ENCODE measurements around the gene BORCS5. TPM values are rescaled to one million over a fixed set of nuclear protein-coding genes. Genes with fewer than 3 reads are reported as not detected.
"Not testable (repeated sequence)": the region's sequence is repeated elsewhere in the genome, so short reads cannot be mapped to it uniquely, and the experiment has no call there.

The BORCS5 gene
- polyA plus RNA-seq = 1 to 10 TPM; 2.2 to 7.5 (median 5.5) TPM
- long read RNA-seq, donor 1, full-length matches to known transcripts = 4 of 4 reads
- long read RNA-seq, donor 1, partial matches to known transcripts = 0 of 4 reads
- long read RNA-seq, donor 1, other reads (novel, unspliced or antisense) = 0 of 4 reads
- long read RNA-seq, donor 2, full-length matches to known transcripts = 2 of 2 reads
- long read RNA-seq, donor 2, partial matches to known transcripts = 0 of 2 reads
- long read RNA-seq, donor 2, other reads (novel, unspliced or antisense) = 0 of 2 reads
- long read RNA-seq, donor 3, full-length matches to known transcripts = 2 of 2 reads
- long read RNA-seq, donor 3, partial matches to known transcripts = 0 of 2 reads
- long read RNA-seq, donor 3, other reads (novel, unspliced or antisense) = 0 of 2 reads
- long read RNA-seq, donor 4 = 0 reads
- long read RNA-seq, donor 5, full-length matches to known transcripts = 1 of 1 reads
- long read RNA-seq, donor 5, partial matches to known transcripts = 0 of 1 reads
- long read RNA-seq, donor 5, other reads (novel, unspliced or antisense) = 0 of 1 reads
- long read RNA-seq, donor 6 = 0 reads
- long read RNA-seq, donor 7 = 0 reads
- long read RNA-seq, donor 8 = 0 reads
- long read RNA-seq, donor 9, full-length matches to known transcripts = 2 of 2 reads
- long read RNA-seq, donor 9, partial matches to known transcripts = 0 of 2 reads
- long read RNA-seq, donor 9, other reads (novel, unspliced or antisense) = 0 of 2 reads
- long read RNA-seq, donor 10, full-length matches to known transcripts = 4 of 4 reads
- long read RNA-seq, donor 10, partial matches to known transcripts = 0 of 4 reads
- long read RNA-seq, donor 10, other reads (novel, unspliced or antisense) = 0 of 4 reads

GRCh38 chr12:12356896-12357718, at the start of gene BORCS5:
Gene BORCS5 (plus strand): TSS chr12:12357078. CDS start chr12:12357452, 374 bp downstream.
- peak within 1 kb of the TSS; percentile 92 to 99 (median 98) for H3K27ac ChIP-seq (ENCODE audit: low read depth in 1 of 3, low read length in 2 of 3)
- peaks cover 0 to 31% (median 4%) of the 10 kb centered on the region in 3 donors for H3K4me1 ChIP-seq (ENCODE audit: control insufficient read depth in 3 of 3, insufficient read depth in 2 of 3, low read depth in 1 of 3, low read length in 2 of 3)
- DNase-seq (peak; percentile 98), FAIRE-seq (no peak)
- H3K9me3 ChIP-seq (ENCODE audit: control insufficient read depth in 2 of 2, insufficient read depth in 1 of 2, low read depth in 1 of 2, low read length in 1 of 2) = no peaks in the 10 kb centered on the region
- 0% methylated on average over 40 to 72 of the region's 72 CpGs for WGBS, 3 donors
- H3K27me3 ChIP-seq (ENCODE audit: control insufficient read depth in 3 of 3, insufficient read depth in 3 of 3, low read length in 3 of 3) = no peaks in the 10 kb centered on the region
- H3K4me3 ChIP-seq (ENCODE audit: low read depth in 1 of 3, low read length in 3 of 3) = peak within 1 kb of the TSS; percentile 74 to 84 (median 80)
- H3K36me3 ChIP-seq (ENCODE audit: control insufficient read depth in 3 of 3, insufficient read depth in 2 of 3, low read depth in 1 of 3, low read length in 3 of 3) = no peaks in the 10 kb centered on the region

GRCh38 chr12:12310695-12311094, 46.2 kb upstream of the BORCS5 start:
- not testable (repeated sequence) for H3K9me3 ChIP-seq (ENCODE audit: control insufficient read depth in 2 of 2, insufficient read depth in 1 of 2, low read depth in 1 of 2, low read length in 1 of 2); H3K36me3 ChIP-seq (ENCODE audit: control insufficient read depth in 3 of 3, insufficient read depth in 2 of 3, low read depth in 1 of 3, low read length in 3 of 3); FAIRE-seq; H3K4me3 ChIP-seq (ENCODE audit: low read depth in 1 of 3, low read length in 3 of 3); H3K27me3 ChIP-seq (ENCODE audit: control insufficient read depth in 3 of 3, insufficient read depth in 3 of 3, low read length in 3 of 3); DNase-seq; H3K27ac ChIP-seq (ENCODE audit: low read depth in 1 of 3, low read length in 2 of 3)
- WGBS, 3 donors = 77 to 85% (median 80%) methylated on average over 10 of the region's 10 CpGs
- H3K4me1 ChIP-seq (ENCODE audit: control insufficient read depth in 3 of 3, insufficient read depth in 2 of 3, low read depth in 1 of 3, low read length in 2 of 3) = peaks cover 0 to 31% (median 4%) of the 10 kb centered on the region in 3 donors

- no peak for FAIRE-seq
- H3K27ac ChIP-seq (ENCODE audit: low read depth in 1 of 3, low read length in 2 of 3) = peak overlapping the region in 2 of 3 donors; percentile 39 to 69
These were observed 41.0 kb upstream of the BORCS5 start for GRCh38 chr12:12315838-12316237.

GRCh38 chr12:12319451-12320183, 37.3 kb upstream of the BORCS5 start:
- FAIRE-seq = no peak
- Histone ChIP-seq H3K4me1 (ENCODE audit: control insufficient read depth in 3 of 3, insufficient read depth in 2 of 3, low read depth in 1 of 3, low read length in 2 of 3) (peaks cover 0 to 31% (median 4%) of the 10 kb centered on the region in 3 donors), H3K36me3 (ENCODE audit: control insufficient read depth in 3 of 3, insufficient read depth in 2 of 3, low read depth in 1 of 3, low read length in 3 of 3) (no peaks in the 10 kb centered on the region), H3K27ac (ENCODE audit: low read depth in 1 of 3, low read length in 2 of 3) (peak overlapping the region in 2 of 3 donors; percentile 2 to 32), H3K27me3 (ENCODE audit: control insufficient read depth in 3 of 3, insufficient read depth in 3 of 3, low read length in 3 of 3) (no peaks in the 10 kb centered on the region), H3K9me3 (ENCODE audit: control insufficient read depth in 2 of 2, insufficient read depth in 1 of 2, low read depth in 1 of 2, low read length in 1 of 2) (no peaks in the 10 kb centered on the region), H3K4me3 (ENCODE audit: low read depth in 1 of 3, low read length in 3 of 3) (no peak overlapping the region)
- DNase-seq = peak in 1 of 2 donors; percentile 32
- WGBS, 3 donors = 15 to 49% (median 39%) methylated on average over 9 of the region's 9 CpGs

More at GRCh38 chr12:12315838-12316237, 41.0 kb upstream of the BORCS5 start:
- Histone ChIP-seq H3K4me1 (ENCODE audit: control insufficient read depth in 3 of 3, insufficient read depth in 2 of 3, low read depth in 1 of 3, low read length in 2 of 3) (peaks cover 0 to 40% (median 4%) of the 10 kb centered on the region in 3 donors), H3K4me3 (ENCODE audit: low read depth in 1 of 3, low read length in 3 of 3) (no peak overlapping the region), H3K36me3 (ENCODE audit: control insufficient read depth in 3 of 3, insufficient read depth in 2 of 3, low read depth in 1 of 3, low read length in 3 of 3) (no peaks in the 10 kb centered on the region), H3K27me3 (ENCODE audit: control insufficient read depth in 3 of 3, insufficient read depth in 3 of 3, low read length in 3 of 3) (no peaks in the 10 kb centered on the region), H3K9me3 (ENCODE audit: control insufficient read depth in 2 of 2, insufficient read depth in 1 of 2, low read depth in 1 of 2, low read length in 1 of 2) (no peaks in the 10 kb centered on the region)
- DNase-seq = peak; percentile 34 to 62

GRCh38 chr12:12323118-12323517, 33.8 kb upstream of the BORCS5 start:
- Histone ChIP-seq H3K4me1 (ENCODE audit: control insufficient read depth in 3 of 3, insufficient read depth in 2 of 3, low read depth in 1 of 3, low read length in 2 of 3) (peaks cover 0 to 18% (median 4%) of the 10 kb centered on the region in 3 donors), H3K9me3 (ENCODE audit: control insufficient read depth in 2 of 2, insufficient read depth in 1 of 2, low read depth in 1 of 2, low read length in 1 of 2) (no peaks in the 10 kb centered on the region), H3K4me3 (ENCODE audit: low read depth in 1 of 3, low read length in 3 of 3) (no peak overlapping the region), H3K36me3 (ENCODE audit: control insufficient read depth in 3 of 3, insufficient read depth in 2 of 3, low read depth in 1 of 3, low read length in 3 of 3) (no peaks in the 10 kb centered on the region), H3K27ac (ENCODE audit: low read depth in 1 of 3, low read length in 2 of 3) (no peak overlapping the region), H3K27me3 (ENCODE audit: control insufficient read depth in 3 of 3, insufficient read depth in 3 of 3, low read length in 3 of 3) (no peaks in the 10 kb centered on the region)
- WGBS, 3 donors = 81 to 88% (median 84%) methylated on average over 3 of the region's 4 CpGs
- FAIRE-seq (no peak), DNase-seq (no peak)

- no peaks in the 10 kb centered on the region for H3K27me3 ChIP-seq (ENCODE audit: control insufficient read depth in 3 of 3, insufficient read depth in 3 of 3, low read length in 3 of 3)
- DNase-seq (no peak), FAIRE-seq (no peak)
- no peaks in the 10 kb centered on the region for H3K36me3 ChIP-seq (ENCODE audit: control insufficient read depth in 3 of 3, insufficient read depth in 2 of 3, low read depth in 1 of 3, low read length in 3 of 3)
- no peak overlapping the region for H3K27ac ChIP-seq (ENCODE audit: low read depth in 1 of 3, low read length in 2 of 3)
- WGBS, 3 donors = 80 to 88% (median 87%) methylated on average over 9 of the region's 9 CpGs
- no peaks in the 10 kb centered on the region for H3K9me3 ChIP-seq (ENCODE audit: control insufficient read depth in 2 of 2, insufficient read depth in 1 of 2, low read depth in 1 of 2, low read length in 1 of 2)
- H3K4me1 ChIP-seq (ENCODE audit: control insufficient read depth in 3 of 3, insufficient read depth in 2 of 3, low read depth in 1 of 3, low read length in 2 of 3) = peaks cover 0 to 18% (median 4%) of the 10 kb centered on the region in 3 donors
- H3K4me3 ChIP-seq (ENCODE audit: low read depth in 1 of 3, low read length in 3 of 3) = no peak overlapping the region
These were observed 33.3 kb upstream of the BORCS5 start for GRCh38 chr12:12323591-12323990.

GRCh38 chr12:12326262-12326661, 30.6 kb upstream of the BORCS5 start:
- Histone ChIP-seq H3K27me3 (ENCODE audit: control insufficient read depth in 3 of 3, insufficient read depth in 3 of 3, low read length in 3 of 3) (no peaks in the 10 kb centered on the region), H3K9me3 (ENCODE audit: control insufficient read depth in 2 of 2, insufficient read depth in 1 of 2, low read depth in 1 of 2, low read length in 1 of 2) (no peaks in the 10 kb centered on the region), H3K36me3 (ENCODE audit: control insufficient read depth in 3 of 3, insufficient read depth in 2 of 3, low read depth in 1 of 3, low read length in 3 of 3) (peaks cover 0 to 7% (median 2%) of the 10 kb centered on the region in 3 donors), H3K4me3 (ENCODE audit: low read depth in 1 of 3, low read length in 3 of 3) (no peak overlapping the region), H3K27ac (ENCODE audit: low read depth in 1 of 3, low read length in 2 of 3) (no peak overlapping the region), H3K4me1 (ENCODE audit: control insufficient read depth in 3 of 3, insufficient read depth in 2 of 3, low read depth in 1 of 3, low read length in 2 of 3) (peaks cover 0 to 2% (median 0%) of the 10 kb centered on the region in 3 donors)
- DNase-seq = no peak
- FAIRE-seq = no peak
- 92 to 98% (median 96%) methylated on average over 3 of the region's 3 CpGs for WGBS, 3 donors

Measured in small intestine (tissue), 16 donors.